Articular chondrocyte of knee joint (primary cell): ENCODE measurements around the gene PCDHA9. TPM values are rescaled to one million over a fixed set of nuclear protein-coding genes. Genes with fewer than 3 reads are reported as not detected.

Source experiments
- total RNA-seq: library from RNA; depleted of rRNA; stranded (reverse); fragments of >200 nt; gene quantifications from 2 replicates; pipeline ENCODE4 v1.2.3, GENCODE V29; 2012

Gene PCDHA9
- total RNA-seq, 1 donor, result 0.11 TPM

Other genes starting within 250 kb of the PCDHA9 start
- gene CD14, start 215.2 kb upstream of the PCDHA9 start, total RNA-seq, result 2.9 and 5.3 TPM in 2 replicates
- 7.7 and 26.5 TPM in 2 replicates for gene TMCO6, start 208.9 kb upstream of the PCDHA9 start, total RNA-seq
- 22.9 and 29.6 TPM in 2 replicates for gene NDUFA2, start 200.8 kb upstream of the PCDHA9 start, total RNA-seq
- 98.9 and 99.1 TPM in 2 replicates for gene IK, start 200.6 kb upstream of the PCDHA9 start, total RNA-seq
- 21.5 and 24.4 TPM in 2 replicates for gene WDR55, start 183.5 kb upstream of the PCDHA9 start, total RNA-seq
- gene DND1, start 174.8 kb upstream of the PCDHA9 start, total RNA-seq, result 0.11 and 0.13 TPM in 2 replicates
- gene HARS1, start 157.0 kb upstream of the PCDHA9 start, total RNA-seq, result 47.3 and 49.1 TPM in 2 replicates
- 24.4 and 28.6 TPM in 2 replicates for gene HARS2, start 156.9 kb upstream of the PCDHA9 start, total RNA-seq
- 43.1 and 52.0 TPM in 2 replicates for gene ZMAT2, start 147.9 kb upstream of the PCDHA9 start, total RNA-seq
- under 0.01 and 0.11 TPM in 2 replicates for gene PCDHA1, start 62.2 kb upstream of the PCDHA9 start, total RNA-seq
- gene PCDHA2, start 53.5 kb upstream of the PCDHA9 start, total RNA-seq, result under 0.01 TPM in 1 of 2 replicates, not detected in the other
- gene PCDHA3, start 47.3 kb upstream of the PCDHA9 start, total RNA-seq, result 0.11 and 0.26 TPM in 2 replicates
- gene PCDHA4, start 41.3 kb upstream of the PCDHA9 start, total RNA-seq, result 0.26 and 0.32 TPM in 2 replicates
- under 0.01 and 0.13 TPM in 2 replicates for gene PCDHA5, start 26.8 kb upstream of the PCDHA9 start, total RNA-seq
- gene PCDHA6, start 20.4 kb upstream of the PCDHA9 start, total RNA-seq, result 0.32 and 0.52 TPM in 2 replicates
- gene PCDHA7, start 14.1 kb upstream of the PCDHA9 start, total RNA-seq, result 0.13 and 0.22 TPM in 2 replicates
- 0.11 and 0.13 TPM in 2 replicates for gene PCDHA8, start 7.2 kb upstream of the PCDHA9 start, total RNA-seq
- gene PCDHA10, start 7.5 kb downstream of the PCDHA9 start, total RNA-seq, result 0.13 and 0.54 TPM in 2 replicates
- gene PCDHA11, start 20.6 kb downstream of the PCDHA9 start, total RNA-seq, result 0.11 and 0.13 TPM in 2 replicates
- 0.13 TPM in 1 of 2 replicates, not detected in the other for gene PCDHA12, start 26.9 kb downstream of the PCDHA9 start, total RNA-seq
- gene PCDHA13, start 33.7 kb downstream of the PCDHA9 start, total RNA-seq, result 0.11 and 0.13 TPM in 2 replicates
- gene PCDHAC1, start 77.9 kb downstream of the PCDHA9 start, total RNA-seq, result under 0.01 and 0.13 TPM in 2 replicates
- 0.13 and 0.22 TPM in 2 replicates for gene PCDHAC2, start 118.1 kb downstream of the PCDHA9 start, total RNA-seq
- under 0.01 TPM in 1 of 2 replicates, not detected in the other for gene PCDHB1, start 203.0 kb downstream of the PCDHA9 start, total RNA-seq
- gene PCDHB2, start 246.2 kb downstream of the PCDHA9 start, total RNA-seq, result 3.9 and 4.2 TPM in 2 replicates